Mesothelial cell of epicardium (in vitro differentiated cells): Measurements from ENCODE around the gene ERVFRD-1. TPM values are rescaled to one million over a fixed set of nuclear protein-coding genes. Genes with fewer than 3 reads are reported as not detected.

ENCODE experiments used
- DNase-seq, 2 experiments: peaks; one replicate each; pipeline ENCODE4 v3.0.0; 2021; ENCODE audit warnings: low spot score in 2 of 2; ENCODE audit not compliant: unreplicated experiment in 2 of 2
- H3K27ac Mint-ChIP-seq: 2 replicates; pipeline ENCODE4 v1.8.0; 2021; ENCODE audit warnings: mixed read lengths
- H3K27me3 Mint-ChIP-seq: 2 replicates; pipeline ENCODE4 v1.8.0; 2021; ENCODE audit warnings: low read depth, mixed read lengths
- H3K36me3 Mint-ChIP-seq: 2 replicates; pipeline ENCODE4 v1.8.0; 2021; ENCODE audit warnings: mixed read lengths
- H3K4me1 Mint-ChIP-seq: 2 replicates; pipeline ENCODE4 v1.8.0; 2021; ENCODE audit warnings: mixed read lengths
- H3K4me3 Mint-ChIP-seq: 2 replicates; pipeline ENCODE4 v1.8.0; 2021; ENCODE audit warnings: mild to moderate bottlenecking, moderate library complexity, mixed read lengths
- H3K9me3 Mint-ChIP-seq: 2 replicates; pipeline ENCODE4 v1.8.0; 2021; ENCODE audit warnings: mixed read lengths
- total RNA-seq: library from RNA; stranded (reverse); gene quantifications from 3 replicates; pipeline ENCODE4 v1.2.1, GENCODE V29; 2021
- TF ChIP-seq, protein P1 (sequence below): fragments of 200-600 bp; sonication (generic); IDR thresholded peaks from one replicate; pipeline ENCODE4 v1.5.0; 2021; ENCODE audit warnings: antibody characterized with exemption; ENCODE audit not compliant: unreplicated experiment

The ERVFRD-1 gene
- total RNA-seq, 1 donor from 2014 or later, result 0.25 TPM

- TF ChIP-seq, protein P1, sequence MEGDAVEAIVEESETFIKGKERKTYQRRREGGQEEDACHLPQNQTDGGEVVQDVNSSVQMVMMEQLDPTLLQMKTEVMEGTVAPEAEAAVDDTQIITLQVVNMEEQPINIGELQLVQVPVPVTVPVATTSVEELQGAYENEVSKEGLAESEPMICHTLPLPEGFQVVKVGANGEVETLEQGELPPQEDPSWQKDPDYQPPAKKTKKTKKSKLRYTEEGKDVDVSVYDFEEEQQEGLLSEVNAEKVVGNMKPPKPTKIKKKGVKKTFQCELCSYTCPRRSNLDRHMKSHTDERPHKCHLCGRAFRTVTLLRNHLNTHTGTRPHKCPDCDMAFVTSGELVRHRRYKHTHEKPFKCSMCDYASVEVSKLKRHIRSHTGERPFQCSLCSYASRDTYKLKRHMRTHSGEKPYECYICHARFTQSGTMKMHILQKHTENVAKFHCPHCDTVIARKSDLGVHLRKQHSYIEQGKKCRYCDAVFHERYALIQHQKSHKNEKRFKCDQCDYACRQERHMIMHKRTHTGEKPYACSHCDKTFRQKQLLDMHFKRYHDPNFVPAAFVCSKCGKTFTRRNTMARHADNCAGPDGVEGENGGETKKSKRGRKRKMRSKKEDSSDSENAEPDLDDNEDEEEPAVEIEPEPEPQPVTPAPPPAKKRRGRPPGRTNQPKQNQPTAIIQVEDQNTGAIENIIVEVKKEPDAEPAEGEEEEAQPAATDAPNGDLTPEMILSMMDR, result no peak
- Mint-ChIP-seq H3K4me3 (no peak overlapping the region), H3K4me1 (peaks cover 18% of the 10 kb centered on the region), H3K9me3 (peaks cover 22% of the 10 kb centered on the region), H3K27ac (peak overlapping the region; percentile 25), H3K27me3 (no peaks in the 10 kb centered on the region), H3K36me3 (peaks cover 30% of the 10 kb centered on the region)
- no peak for DNase-seq
Measured at GRCh38 chr6:11098004-11098403, 13.5 kb downstream of the ERVFRD-1 start.

DNA sequence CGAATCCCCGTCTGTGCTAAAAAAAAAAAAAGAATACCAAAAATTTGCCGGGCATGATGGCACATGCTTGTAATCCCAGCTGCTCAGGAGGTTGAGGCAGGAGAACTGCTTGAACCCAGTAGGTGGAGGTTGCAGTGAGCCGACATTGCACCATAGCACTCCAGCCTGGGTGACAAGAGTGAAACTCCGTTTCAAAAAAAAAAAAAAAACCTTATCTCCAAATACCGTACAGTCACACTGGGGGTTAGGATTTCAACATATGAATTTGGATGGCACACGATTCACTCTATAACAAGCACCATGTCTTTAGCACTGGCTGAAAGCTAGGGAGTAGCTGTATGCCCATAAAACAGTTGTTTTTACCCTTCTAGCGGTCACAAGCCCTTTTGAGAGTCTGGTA lies 14.0 kb downstream of the ERVFRD-1 start:
- TF ChIP-seq, protein P1, result no peak
- H3K27ac Mint-ChIP-seq, result no peak overlapping the region
- H3K36me3 Mint-ChIP-seq, result peaks cover 26% of the 10 kb centered on the region
- no peak for DNase-seq
- peaks cover 20% of the 10 kb centered on the region for H3K9me3 Mint-ChIP-seq
- H3K4me1 Mint-ChIP-seq, result peaks cover 22% of the 10 kb centered on the region
- H3K27me3 Mint-ChIP-seq, result no peaks in the 10 kb centered on the region
- H3K4me3 Mint-ChIP-seq, result no peak overlapping the region

- Mint-ChIP-seq H3K27ac (peak overlapping the region; percentile 74), H3K27me3 (no peaks in the 10 kb centered on the region), H3K4me1 (peaks cover 22% of the 10 kb centered on the region), H3K4me3 (no peak overlapping the region), H3K36me3 (peaks cover 18% of the 10 kb centered on the region), H3K9me3 (peaks cover 15% of the 10 kb centered on the region)
- no peak for DNase-seq
- TF ChIP-seq, protein P1, result no peak
Measured at GRCh38 chr6:11096109-11096508, 15.4 kb downstream of the ERVFRD-1 start.

- Mint-ChIP-seq H3K4me1 (peaks cover 22% of the 10 kb centered on the region), H3K9me3 (peaks cover 6% of the 10 kb centered on the region), H3K27ac (peak overlapping the region; percentile 99), H3K27me3 (no peaks in the 10 kb centered on the region), H3K4me3 (peak overlapping the region; percentile 98), H3K36me3 (peaks cover 9% of the 10 kb centered on the region)
- TF ChIP-seq, protein P1, result no peak
- no peak for DNase-seq
Measured at GRCh38 chr6:11094941-11095340, 16.6 kb downstream of the ERVFRD-1 start.

GRCh38 chr6:11094411-11094851 lies 17.1 kb downstream of the ERVFRD-1 start:
- no peak for DNase-seq
- H3K27ac Mint-ChIP-seq, result peak overlapping the region; percentile 99
- peaks cover 22% of the 10 kb centered on the region for H3K4me1 Mint-ChIP-seq
- TF ChIP-seq, protein P1, result no peak
- H3K27me3 Mint-ChIP-seq, result no peaks in the 10 kb centered on the region
- H3K9me3 Mint-ChIP-seq, result peaks cover 1% of the 10 kb centered on the region
- H3K4me3 Mint-ChIP-seq, result peak overlapping the region; percentile 98
- H3K36me3 Mint-ChIP-seq, result peaks cover 4% of the 10 kb centered on the region
